Measurements from ENCODE around the gene ZNF254. TPM values are rescaled to one million over a fixed set of nuclear protein-coding genes. Genes with fewer than 3 reads are reported as not detected.
A peak's percentile ranks its signal among the peaks of the same experiment; 100 is the strongest.
"Not testable (repeated sequence)": the region's sequence is repeated elsewhere in the genome, so short reads cannot be mapped to it uniquely, and the experiment has no call there.

Gene ZNF254
- total RNA-seq, 3 donors from 2014 or later (not counting 1 experiment from before 2014, with no cell fraction given), result 16.7 to 20.5 (median 19.8) TPM

GRCh38 chr19:24072720-24073119 is 14.3 kb upstream of the ZNF254 start:
- TF ChIP-seq, protein P1, sequence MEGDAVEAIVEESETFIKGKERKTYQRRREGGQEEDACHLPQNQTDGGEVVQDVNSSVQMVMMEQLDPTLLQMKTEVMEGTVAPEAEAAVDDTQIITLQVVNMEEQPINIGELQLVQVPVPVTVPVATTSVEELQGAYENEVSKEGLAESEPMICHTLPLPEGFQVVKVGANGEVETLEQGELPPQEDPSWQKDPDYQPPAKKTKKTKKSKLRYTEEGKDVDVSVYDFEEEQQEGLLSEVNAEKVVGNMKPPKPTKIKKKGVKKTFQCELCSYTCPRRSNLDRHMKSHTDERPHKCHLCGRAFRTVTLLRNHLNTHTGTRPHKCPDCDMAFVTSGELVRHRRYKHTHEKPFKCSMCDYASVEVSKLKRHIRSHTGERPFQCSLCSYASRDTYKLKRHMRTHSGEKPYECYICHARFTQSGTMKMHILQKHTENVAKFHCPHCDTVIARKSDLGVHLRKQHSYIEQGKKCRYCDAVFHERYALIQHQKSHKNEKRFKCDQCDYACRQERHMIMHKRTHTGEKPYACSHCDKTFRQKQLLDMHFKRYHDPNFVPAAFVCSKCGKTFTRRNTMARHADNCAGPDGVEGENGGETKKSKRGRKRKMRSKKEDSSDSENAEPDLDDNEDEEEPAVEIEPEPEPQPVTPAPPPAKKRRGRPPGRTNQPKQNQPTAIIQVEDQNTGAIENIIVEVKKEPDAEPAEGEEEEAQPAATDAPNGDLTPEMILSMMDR (IDR thresholded peaks at IDR 0.05), result no peak
- intact Hi-C loops (cut with micrococcal nuclease), result no loop called here
- no peak overlapping the region for H3K4me3 ChIP-seq (ENCODE audit: low read length)
- peaks cover 3% of the 10 kb centered on the region for H3K36me3 ChIP-seq (ENCODE audit: control insufficient read depth, insufficient read depth, low read length)
- no peaks in the 10 kb centered on the region for H3K27me3 ChIP-seq (ENCODE audit: control insufficient read depth, insufficient read depth, low read length)
- H3K4me1 ChIP-seq (ENCODE audit: control insufficient read depth, insufficient read depth, low read length), result no peaks in the 10 kb centered on the region
- ATAC-seq (no peak), DNase-seq (no peak)
- Mint-ChIP-seq H3K4me1 (peaks cover 16 to 20% of the 10 kb centered on the region in 2 donors), H3K27ac (no peak overlapping the region), H3K36me3 (peaks cover 16% of the 10 kb centered on the region), H3K9me3 (peaks cover 0 to 3% of the 10 kb centered on the region in 2 donors), H3K27me3 (ENCODE audit: low read depth in 2 of 2) (no peaks in the 10 kb centered on the region), H3K4me3 (no peak overlapping the region)
- H3K27ac ChIP-seq (ENCODE audit: low read length), result no peak overlapping the region
- H3K9me3 ChIP-seq (ENCODE audit: control insufficient read depth, insufficient read depth, low read length), result peaks cover 3% of the 10 kb centered on the region

- Mint-ChIP-seq H3K9me3 (peaks cover 0 to 3% of the 10 kb centered on the region in 2 donors), H3K27me3 (ENCODE audit: low read depth in 2 of 2) (no peaks in the 10 kb centered on the region), H3K4me1 (peaks cover 19 to 21% of the 10 kb centered on the region in 2 donors), H3K4me3 (no peak overlapping the region), H3K27ac (no peak overlapping the region), H3K36me3 (peaks cover 11% of the 10 kb centered on the region)
- Histone ChIP-seq H3K36me3 (ENCODE audit: control insufficient read depth, insufficient read depth, low read length) (no peaks in the 10 kb centered on the region), H3K9me3 (ENCODE audit: control insufficient read depth, insufficient read depth, low read length) (peaks cover 3% of the 10 kb centered on the region), H3K4me1 (ENCODE audit: control insufficient read depth, insufficient read depth, low read length) (no peaks in the 10 kb centered on the region), H3K4me3 (ENCODE audit: low read length) (no peak overlapping the region), H3K27ac (ENCODE audit: low read length) (no peak overlapping the region), H3K27me3 (ENCODE audit: control insufficient read depth, insufficient read depth, low read length) (no peaks in the 10 kb centered on the region)
- ATAC-seq (no peak), DNase-seq (no peak)
- intact Hi-C loops (cut with micrococcal nuclease), result no loop called here
- TF ChIP-seq, protein P1 (IDR thresholded peaks at IDR 0.05), result no peak
Observed at GRCh38 chr19:24073807-24074206, 13.2 kb upstream of the ZNF254 start.

- DNase-seq, result no peak
- ATAC-seq, result peak in 1 of 3 donors; percentile 30
- Histone ChIP-seq H3K9me3 (ENCODE audit: control insufficient read depth, insufficient read depth, low read length) (peaks cover 3% of the 10 kb centered on the region), H3K27me3 (ENCODE audit: control insufficient read depth, insufficient read depth, low read length) (no peaks in the 10 kb centered on the region), H3K4me3 (ENCODE audit: low read length) (no peak overlapping the region), H3K4me1 (ENCODE audit: control insufficient read depth, insufficient read depth, low read length) (no peaks in the 10 kb centered on the region), H3K27ac (ENCODE audit: low read length) (no peak overlapping the region), H3K36me3 (ENCODE audit: control insufficient read depth, insufficient read depth, low read length) (no peaks in the 10 kb centered on the region)
- TF ChIP-seq, protein P1 (IDR thresholded peaks at IDR 0.05), result no peak
- no peak overlapping the region for H3K4me3 Mint-ChIP-seq
- H3K4me1 Mint-ChIP-seq, result peaks cover 19 to 21% of the 10 kb centered on the region in 2 donors
- peaks cover 9% of the 10 kb centered on the region for H3K36me3 Mint-ChIP-seq
- intact Hi-C loops (cut with micrococcal nuclease), result no loop called here
- H3K27me3 Mint-ChIP-seq (ENCODE audit: low read depth in 2 of 2), result no peaks in the 10 kb centered on the region
- WGBS (ENCODE audit: insufficient coverage), result 100% methylated on average over 1 of the region's 1 CpG
- H3K9me3 Mint-ChIP-seq, result peaks cover 0 to 3% of the 10 kb centered on the region in 2 donors
- H3K27ac Mint-ChIP-seq, result no peak overlapping the region
Observed at GRCh38 chr19:24074720-24075454, 12.1 kb upstream of the ZNF254 start.

- H3K27me3 ChIP-seq (ENCODE audit: control insufficient read depth, insufficient read depth, low read length); H3K9me3 ChIP-seq (ENCODE audit: control insufficient read depth, insufficient read depth, low read length); H3K27ac ChIP-seq (ENCODE audit: low read length); ATAC-seq; H3K9me3 Mint-ChIP-seq; intact Hi-C loops (cut with micrococcal nuclease); H3K36me3 ChIP-seq (ENCODE audit: control insufficient read depth, insufficient read depth, low read length); H3K4me3 Mint-ChIP-seq; H3K27ac Mint-ChIP-seq; H3K36me3 Mint-ChIP-seq; H3K4me3 ChIP-seq (ENCODE audit: low read length); H3K4me1 ChIP-seq (ENCODE audit: control insufficient read depth, insufficient read depth, low read length); DNase-seq; H3K27me3 Mint-ChIP-seq (ENCODE audit: low read depth in 2 of 2): not testable (repeated sequence)
- WGBS (ENCODE audit: insufficient coverage), result 91% methylated on average over 4 of the region's 4 CpGs
- H3K4me1 Mint-ChIP-seq, result peaks cover 19 to 21% of the 10 kb centered on the region in 2 donors
Observed at GRCh38 chr19:24075530-24075929, 11.5 kb upstream of the ZNF254 start.
